H1 (cell line): ENCODE data around the gene CRYAB. TPM values are rescaled to one million over a fixed set of nuclear protein-coding genes. Genes with fewer than 3 reads are reported as not detected.

Experiments
- CTCF ChIA-PET: fragments of 300-600 bp; sonication (Branson Sonifier 250); formaldehyde crosslinking; loops from one replicate; lab custom pipeline; 2021; ENCODE audit not compliant: partially characterized antibody; lab: Charles Lee
- POLR2A ChIA-PET: fragments of 300-600 bp; sonication (Branson Sonifier 250); formaldehyde crosslinking; loops from one replicate; lab custom pipeline; 2021; ENCODE audit warnings: inconsistent platforms; ENCODE audit not compliant: partially characterized antibody; lab: Charles Lee
- DNase-seq, 2 experiments: peaks; one replicate each; pipeline versions ENCODE4 v3.0.0 to v3.0.0-alpha.2; 2010 to 2022; ENCODE audit warnings: low spot score in 2 of 2, low read depth in 1 of 2, mixed read lengths in 1 of 2
- FAIRE-seq: peaks from 2 replicates; lab custom pipeline; 2011; peaks lifted over from hg19 to GRCh38; lab: Jason Lieb, UNC
- H2AFZ ChIP-seq: 2 replicates; pipeline ENCODE4 v1.8.1; 2012; ENCODE audit warnings: low read length, inconsistent platforms
- H2AK5ac ChIP-seq: 2 replicates; pipeline ENCODE4 v1.6.1; 2013; ENCODE audit warnings: low read depth, low read length
- H2BK120ac ChIP-seq: replicated peaks from 2 replicates; pipeline ENCODE3; 2013; ENCODE audit warnings: low read depth, low read length, inconsistent platforms
- H2BK12ac ChIP-seq: 2 replicates; pipeline ENCODE4 v1.6.1; 2013; ENCODE audit warnings: low read depth, low read length
- H2BK15ac ChIP-seq: 2 replicates; pipeline ENCODE4 v1.6.1; 2013; ENCODE audit warnings: low read length
- H2BK20ac ChIP-seq: 2 replicates; pipeline ENCODE4 v1.6.1; 2013; ENCODE audit warnings: low read length
- H2BK5ac ChIP-seq: 2 replicates; pipeline ENCODE4 v1.6.1; 2013; ENCODE audit warnings: low read depth, low read length
- H3K14ac ChIP-seq: 2 replicates; pipeline ENCODE4 v1.6.1; 2013; ENCODE audit warnings: inconsistent platforms; ENCODE audit not compliant: insufficient read length
- H3K18ac ChIP-seq: 2 replicates; pipeline ENCODE4 v1.6.1; 2013; ENCODE audit warnings: low read length; ENCODE audit errors: extremely low read depth
- H3K23ac ChIP-seq: 2 replicates; pipeline ENCODE4 v1.6.1; 2013; ENCODE audit warnings: inconsistent platforms; ENCODE audit not compliant: insufficient read length
- H3K23me2 ChIP-seq: 2 replicates; pipeline ENCODE4 v1.6.1; 2013; ENCODE audit warnings: low read depth, low read length
- H3K27ac ChIP-seq: 2 replicates; pipeline ENCODE4 v1.6.1; 2011; ENCODE audit warnings: low read depth, low read length, inconsistent platforms
- H3K27me3 ChIP-seq, 4 experiments: replicated peaks in 1 of 4; 1 replicate in 1 of 4; 2 replicates in 3 of 4; pipeline versions ENCODE4 v1.6.1 to v1.8.1; 2011 to 2013; ENCODE audit warnings: low read length in 3 of 4, mild to moderate bottlenecking in 3 of 4, inconsistent platforms in 2 of 4, mixed read lengths in 2 of 4, moderate library complexity in 1 of 4; ENCODE audit not compliant: control insufficient read depth in 3 of 4, insufficient read depth in 3 of 4; ENCODE audit errors: extremely low read depth in 1 of 4
- H3K36me3 ChIP-seq, 4 experiments: 2 replicates each; pipeline versions ENCODE4 v1.6.1 to v1.8.1; 2011 to 2013; ENCODE audit warnings: mild to moderate bottlenecking in 4 of 4, low read length in 3 of 4, moderate library complexity in 2 of 4, control low read depth in 1 of 4, inconsistent platforms in 1 of 4; ENCODE audit not compliant: insufficient read depth in 4 of 4, control insufficient read depth in 2 of 4
- H3K4ac ChIP-seq: replicated peaks from 2 replicates; pipeline ENCODE3; 2013; ENCODE audit warnings: low read length, low read depth, mixed read lengths, inconsistent platforms; ENCODE audit not compliant: insufficient read length
- H3K4me1 ChIP-seq, 4 experiments: replicated peaks in 1 of 4; 1 replicate in 1 of 4; 2 replicates in 3 of 4; pipeline versions ENCODE4 v1.6.1 to v1.8.1; 2011 to 2013; ENCODE audit warnings: low read length in 3 of 4, inconsistent platforms in 2 of 4, mixed read lengths in 1 of 4; ENCODE audit not compliant: insufficient read depth in 4 of 4, control insufficient read depth in 3 of 4
- H3K4me2 ChIP-seq, 2 experiments: 2 replicates each; pipeline versions ENCODE4 v1.6.1 to v1.8.1; 2011 to 2013; ENCODE audit warnings: low read depth in 2 of 2, low read length in 2 of 2, control low read depth in 1 of 2, inconsistent platforms in 1 of 2, mild to moderate bottlenecking in 1 of 2; ENCODE audit not compliant: insufficient read depth in 1 of 2
- H3K4me3 ChIP-seq, 4 experiments: fragments of 200-600, 300-600 bp in 1 of 4; sonication (generic), shearing (Covaris generic), sonication (Bioruptor Twin) in 1 of 4; 2 replicates each; pipeline versions ENCODE4 v1.5.1 to v1.8.1; 2011 to 2016; ENCODE audit warnings: low read length in 4 of 4, low read depth in 3 of 4, control low read depth in 2 of 4, inconsistent platforms in 2 of 4, mild to moderate bottlenecking in 2 of 4, mixed read lengths in 1 of 4, moderate library complexity in 1 of 4; ENCODE audit not compliant: insufficient read depth in 2 of 4; ENCODE audit errors: extremely low read depth in 1 of 4
- H3K56ac ChIP-seq: replicated peaks from 2 replicates; pipeline ENCODE3; 2013; ENCODE audit warnings: low read depth, mild to moderate bottlenecking, mixed read lengths, low read length, inconsistent platforms; ENCODE audit not compliant: insufficient read length
- H3K79me1 ChIP-seq: 2 replicates; pipeline ENCODE4 v1.6.1; 2013; ENCODE audit warnings: low read depth, low read length, control low read depth
- H3K79me2 ChIP-seq, 2 experiments: 2 replicates each; pipeline versions ENCODE4 v1.6.1 to v1.8.1; 2012 to 2013; ENCODE audit warnings: low read length in 2 of 2, mild to moderate bottlenecking in 2 of 2, inconsistent platforms in 1 of 2; ENCODE audit not compliant: insufficient read depth in 2 of 2, control insufficient read depth in 1 of 2
- H3K9ac ChIP-seq, 4 experiments: replicated peaks in 1 of 4; 1 replicate in 1 of 4; 2 replicates in 3 of 4; pipeline versions ENCODE4 v1.6.1 to v1.8.1; 2011 to 2013; ENCODE audit warnings: low read depth in 3 of 4, low read length in 3 of 4, control low read depth in 2 of 4, mild to moderate bottlenecking in 2 of 4, moderate library complexity in 2 of 4, inconsistent platforms in 1 of 4; ENCODE audit errors: extremely low read depth in 1 of 4
- H3K9me3 ChIP-seq, 2 experiments: 2 replicates each; pipeline versions ENCODE4 v1.6.1 to v1.8.1; 2012 to 2013; ENCODE audit warnings: mild to moderate bottlenecking in 2 of 2, moderate library complexity in 2 of 2, control low read depth in 1 of 2, inconsistent platforms in 1 of 2, low read depth in 1 of 2, low read length in 1 of 2, mixed read lengths in 1 of 2; ENCODE audit not compliant: insufficient read depth in 2 of 2
- H4K20me1 ChIP-seq, 2 experiments: replicated peaks in 1 of 2; 2 replicates each; pipeline versions ENCODE3 to v1.8.1; 2011 to 2013; ENCODE audit warnings: inconsistent platforms in 2 of 2, low read length in 2 of 2, mild to moderate bottlenecking in 1 of 2; ENCODE audit not compliant: insufficient read depth in 2 of 2, control insufficient read depth in 1 of 2
- H4K5ac ChIP-seq: 2 replicates; pipeline ENCODE4 v1.6.1; 2013; ENCODE audit warnings: low read length, low read depth, mixed read lengths, inconsistent platforms; ENCODE audit not compliant: insufficient read length
- H4K8ac ChIP-seq: 2 replicates; pipeline ENCODE4 v1.8.0; 2013; ENCODE audit warnings: mild to moderate bottlenecking, moderate library complexity, low read length, inconsistent platforms; ENCODE audit not compliant: insufficient read depth; ENCODE audit errors: extremely low read depth
- H4K91ac ChIP-seq: replicated peaks from 2 replicates; pipeline ENCODE3; 2013; ENCODE audit warnings: low read length, mixed read lengths, inconsistent platforms; ENCODE audit not compliant: insufficient read length
- CEBPB ChIP-seq: IDR thresholded peaks from 2 replicates; pipeline ENCODE4 v1.6.1; 2012; ENCODE audit warnings: low read depth, low read length
- WGBS, 2 experiments: shearing (Covaris generic) in 1 of 2; methylation state at CpG; one replicate each; pipeline versions ENCODE4 v1.1.6 to v1.1.7; 2013 to 2015; ENCODE audit warnings: low lambda C conversion rate in 2 of 2, mixed read lengths in 2 of 2, inconsistent platforms in 1 of 2, low coverage in 1 of 2, missing lambda C conversion rate in 1 of 2; ENCODE audit not compliant: insufficient replicate concordance in 2 of 2, insufficient coverage in 1 of 2, insufficient read length in 1 of 2; ENCODE audit errors: extremely low coverage in 1 of 2, missing lambda C conversion rate in 1 of 2; 5-methylcytosine and 5-hydroxymethylcytosine counted together
- polyA plus RNA-seq, 7 experiments: library from polyadenylated mRNA; depleted of rRNA in 3 of 7; stranded (reverse) in 5 of 7; unstranded in 2 of 7; fragments of >200 nt in 5 of 7; fragments of 200-250 nt in 2 of 7; gene quantifications; 1 replicate in 5 of 7; 2 replicates in 1 of 7; 4 replicates in 1 of 7; pipeline versions ENCODE4 v1.2.1 to v1.2.3, GENCODE V29; 2011 to 2013; ENCODE audit warnings: missing spikeins in 2 of 7, mixed read lengths in 2 of 7
- total RNA-seq: library from RNA; stranded (reverse); fragmentation: NEBNext Ultra II Directional; extraction: Animal tissue kit (Norgen Biotek cat#: 25700); gene quantifications from 2 replicates; pipeline ENCODE4 v1.2.1, GENCODE V29; 2021
- TF ChIP-seq, protein P1 (sequence below): IDR thresholded peaks from 2 replicates; pipeline ENCODE4 v1.6.1; 2011; ENCODE audit warnings: low read depth, mild to moderate bottlenecking, low read length; ENCODE audit not compliant: insufficient read depth

CRYAB gene
- total and polyA plus RNA-seq, 2 of the 8 experiments (the other 6 are each of a cell fraction or from before 2014, with no cell fraction given), result 1.9 to 2.0 TPM

DNA sequence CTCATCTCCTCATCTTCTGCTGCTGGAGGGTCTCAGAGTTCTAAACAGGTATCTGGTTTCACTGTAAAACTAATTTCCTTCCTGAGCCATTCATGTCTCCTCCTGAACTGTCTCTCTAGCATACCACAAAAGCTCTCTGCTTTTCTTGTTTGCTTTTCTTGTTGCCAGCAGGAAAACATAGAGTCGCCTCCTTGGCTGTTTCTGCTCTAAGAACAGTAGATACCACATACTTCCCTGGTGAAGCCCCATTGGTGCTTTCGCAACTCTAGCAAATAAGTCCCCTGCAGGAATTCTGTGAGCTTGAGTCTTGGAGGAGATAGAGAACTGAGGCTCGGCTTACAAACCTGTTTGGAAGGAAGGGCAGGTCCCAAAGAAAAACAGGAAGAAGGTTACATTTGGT, 32.6 kb upstream of the CRYAB start:
- ChIA-PET CTCF (interaction anchor here (1.2 to 25.5 kb wide), 5 partner anchors 9 to 66 kb away, joined by 3 to 565 read pairs (median 4); no protein-coding TSS in a partner anchor), POLR2A (interaction anchor here (1.1 kb wide), 1 partner anchor 32 kb away, joined by 3 read pairs; no protein-coding TSS in a partner anchor)
- Histone ChIP-seq H4K5ac (no peak overlapping the region), H2AK5ac (no peak overlapping the region), H3K4me2 (no peak overlapping the region), H3K4me1 (peaks cover 0 to 2% (median 0%) of the 10 kb centered on the region in 4 experiments; a peak in 2 of 7 replicates), H3K79me1 (0 out of 2 replicates have a peak, but pooled peaks cover 2% of the 10 kb centered on the region), H3K56ac (no peak overlapping the region), H3K9ac (no peak overlapping the region), H2BK120ac (no peak overlapping the region), H3K27ac (no peak overlapping the region), H2AFZ (no peak overlapping the region), H3K4me3 (no peak overlapping the region), H3K14ac (no peak overlapping the region), H3K36me3 (peaks cover 0 to 3% (median 0%) of the 10 kb centered on the region in 4 experiments; a peak in 1 of 8 replicates), H3K79me2 (peaks cover 0 to 5% of the 10 kb centered on the region in 2 experiments; a peak in 2 of 4 replicates), H3K18ac (no peak overlapping the region), H3K27me3 (no peaks in the 10 kb centered on the region), H4K20me1 (no peaks in the 10 kb centered on the region), H3K23me2 (no peaks in the 10 kb centered on the region; the same call in 1 of the 2 replicates), H2BK12ac (no peak overlapping the region), H4K91ac (no peak overlapping the region), H2BK5ac (no peak overlapping the region), H4K8ac (no peak overlapping the region), H2BK20ac (no peak overlapping the region), H3K23ac (no peak overlapping the region), H3K4ac (no peak overlapping the region), H2BK15ac (no peak overlapping the region), H3K9me3 (no peaks in the 10 kb centered on the region)
- 83% methylated on average over 3 of the region's 3 CpGs; no CpG with 5 or more reads in 1 of the 2 experiments for WGBS, 2 experiments
- no peak for FAIRE-seq
- no peak for DNase-seq
- TF ChIP-seq, protein P1, sequence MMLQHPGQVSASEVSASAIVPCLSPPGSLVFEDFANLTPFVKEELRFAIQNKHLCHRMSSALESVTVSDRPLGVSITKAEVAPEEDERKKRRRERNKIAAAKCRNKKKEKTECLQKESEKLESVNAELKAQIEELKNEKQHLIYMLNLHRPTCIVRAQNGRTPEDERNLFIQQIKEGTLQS, result no peak
- TF ChIP-seq CEBPB, result peak; percentile 71
